Renal cortex interstitium (tissue), 15 donors: ENCODE measurements around the gene OR14I1. TPM values are rescaled to one million over a fixed set of nuclear protein-coding genes. Genes with fewer than 3 reads are reported as not detected.

Experiments used
- DNase-seq, 11 donors: peaks; one replicate each; pipeline ENCODE4 v3.0.0-alpha.2; 2013; ENCODE audit warnings: low read depth in 9 of 11, low spot score in 4 of 11; ENCODE audit errors: extremely low read depth in 1 of 11
- long read RNA-seq, 16 experiments: transcript quantifications; one replicate each; lab custom pipeline, GENCODE V29; 2026
- polyA plus RNA-seq, 3 donors: library from polyadenylated mRNA; unstranded; fragments of 120-200 nt; gene quantifications; one replicate each; pipeline ENCODE4 v1.2.1, GENCODE V29; 2013; ENCODE audit not compliant: insufficient read length in 3 of 3

OR14I1 gene
- not detected for polyA plus RNA-seq
- long read RNA-seq, donor 1: 0 reads
- long read RNA-seq, donor 2: 0 reads
- long read RNA-seq, donor 3: 0 reads
- long read RNA-seq, donor 4: 0 reads
- long read RNA-seq, donor 5: 0 reads
- long read RNA-seq, donor 6: 0 reads
- long read RNA-seq, donor 7: 0 reads
- long read RNA-seq, donor 8: 0 reads
- long read RNA-seq, donor 9: 0 reads
- long read RNA-seq, donor 10: 0 reads
- long read RNA-seq, donor 11, partial matches to known transcripts: 0 of 1 reads
- long read RNA-seq, donor 11, other reads (novel, unspliced or antisense): 0 of 1 reads
- long read RNA-seq, donor 12: 0 reads
- long read RNA-seq, donor 13: 0 reads
- long read RNA-seq, donor 14: 0 reads
- long read RNA-seq, donor 15: 0 reads
- long read RNA-seq, donor 16: 0 reads

DNA sequence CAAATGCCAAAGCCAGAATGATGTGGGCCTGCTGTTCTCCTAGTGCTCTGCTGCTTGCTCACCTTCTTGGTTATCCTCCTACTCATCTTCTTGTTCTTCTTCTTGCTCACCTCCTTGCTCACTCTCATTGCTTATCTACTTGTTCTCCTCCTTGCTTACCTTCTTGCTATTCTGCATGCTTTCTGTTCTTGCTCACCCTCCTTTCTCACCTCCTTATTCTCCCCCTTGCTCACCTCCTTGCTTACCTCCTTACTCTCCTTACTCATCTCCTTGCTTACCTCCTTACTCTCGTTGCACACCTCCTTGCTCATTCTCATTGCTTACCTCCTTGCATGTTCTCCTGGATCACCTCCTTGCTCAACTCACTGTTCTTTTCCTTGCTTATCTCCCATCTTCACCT, at the start of gene OR14I1:
OR14I1 (minus strand) TSS at position 53 of the 400 bp plus-strand sequence.
- DNase-seq: no peak

DNA sequence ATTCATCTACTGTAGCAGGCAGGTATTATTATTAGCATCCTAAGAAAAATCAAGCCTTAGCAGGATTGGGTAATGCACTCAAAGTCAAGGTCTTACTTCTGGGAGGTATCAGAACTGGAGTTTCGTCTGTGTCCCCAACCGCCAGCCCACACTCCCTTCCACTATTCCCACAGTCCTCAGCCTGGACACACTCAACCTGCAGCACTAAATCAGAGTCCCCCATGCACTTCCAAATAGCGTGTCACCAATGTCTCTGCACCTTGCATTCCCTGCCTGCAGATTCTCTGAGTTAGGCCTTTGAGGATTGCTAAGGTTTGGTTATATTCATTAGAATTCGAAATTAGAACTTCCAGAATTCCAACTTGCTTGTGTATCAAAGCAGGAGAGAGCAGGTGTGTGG, 49.1 kb upstream of the OR14I1 start:
- no peak for DNase-seq

DNA sequence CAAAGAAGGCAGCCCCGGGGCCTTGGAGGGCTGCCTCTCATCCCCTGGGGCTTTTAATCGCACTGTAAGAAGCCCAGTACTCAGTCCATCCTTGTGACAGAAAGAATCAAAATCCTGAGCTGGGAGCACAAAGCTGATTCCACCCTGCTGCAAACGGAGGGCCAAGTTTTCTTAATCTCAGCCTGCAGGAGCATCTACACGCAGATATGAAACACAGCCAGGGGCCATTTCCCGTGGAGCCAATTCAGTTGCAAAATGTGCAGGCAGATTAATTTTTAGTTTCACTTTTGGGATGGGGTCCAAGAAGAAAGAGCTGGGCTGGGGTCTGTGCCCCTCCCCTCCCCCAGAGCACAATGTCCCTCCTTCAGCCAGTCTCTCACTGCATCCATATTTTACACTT, 48.6 kb upstream of the OR14I1 start:
- DNase-seq: no peak

DNA sequence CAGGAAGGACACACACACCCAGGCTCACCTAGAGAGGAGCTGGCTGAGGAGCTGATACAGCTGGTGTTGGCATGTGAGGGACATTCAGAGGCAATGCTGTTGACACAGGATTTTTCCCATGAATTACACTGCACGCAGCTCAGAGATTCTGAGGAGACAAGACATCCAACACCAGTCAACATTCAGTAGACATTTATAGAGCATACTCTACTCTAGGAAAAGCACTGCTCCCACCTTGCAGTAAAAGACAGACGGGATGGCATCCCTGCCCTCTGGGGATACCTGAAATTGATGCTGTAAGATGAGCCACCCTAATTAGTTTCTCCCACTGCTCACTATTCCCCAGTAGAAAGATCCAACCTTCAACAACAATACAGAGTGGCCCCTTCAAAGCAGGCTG, 47.9 kb upstream of the OR14I1 start:
- no peak for DNase-seq

DNA sequence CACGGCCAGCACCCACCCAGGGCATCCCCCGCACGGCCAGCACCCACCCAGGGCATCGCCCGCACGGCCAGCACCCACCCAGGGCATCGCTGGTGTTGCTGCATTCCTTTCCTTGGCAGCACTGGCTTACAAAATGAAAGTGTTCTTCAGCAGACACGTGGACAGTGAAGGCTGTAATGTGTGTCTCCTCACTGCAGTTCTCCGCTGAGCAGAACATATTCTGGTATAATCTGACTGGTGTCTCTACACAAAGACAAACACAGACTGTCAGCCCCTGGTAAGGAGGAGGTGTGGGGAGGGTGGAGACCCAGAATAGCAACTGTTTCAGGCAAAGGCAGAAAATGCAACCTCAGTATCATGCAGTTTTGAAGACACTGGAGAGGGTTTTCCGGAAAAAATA, 45.6 kb upstream of the OR14I1 start:
- DNase-seq: no peak

DNA sequence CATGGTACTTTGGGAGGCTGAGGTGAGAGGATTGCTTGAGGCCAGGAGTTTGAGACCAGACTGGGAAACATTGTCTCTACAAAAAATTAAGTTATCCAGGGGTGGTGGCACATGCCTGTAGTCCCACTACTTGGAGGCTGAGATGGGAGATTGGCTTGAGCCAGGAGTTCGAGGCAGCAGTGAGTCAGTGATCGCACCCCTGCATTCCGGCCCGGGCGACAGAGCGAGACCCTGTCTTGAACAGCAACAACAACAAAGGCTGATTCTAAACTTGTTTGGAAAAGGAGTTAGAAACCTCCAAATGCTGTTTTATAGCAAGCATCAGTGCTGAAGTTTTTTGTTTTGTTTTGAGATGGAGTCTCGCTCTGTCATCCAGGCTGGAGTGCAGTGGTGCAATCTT, 38.3 kb upstream of the OR14I1 start:
- DNase-seq: no peak

DNA sequence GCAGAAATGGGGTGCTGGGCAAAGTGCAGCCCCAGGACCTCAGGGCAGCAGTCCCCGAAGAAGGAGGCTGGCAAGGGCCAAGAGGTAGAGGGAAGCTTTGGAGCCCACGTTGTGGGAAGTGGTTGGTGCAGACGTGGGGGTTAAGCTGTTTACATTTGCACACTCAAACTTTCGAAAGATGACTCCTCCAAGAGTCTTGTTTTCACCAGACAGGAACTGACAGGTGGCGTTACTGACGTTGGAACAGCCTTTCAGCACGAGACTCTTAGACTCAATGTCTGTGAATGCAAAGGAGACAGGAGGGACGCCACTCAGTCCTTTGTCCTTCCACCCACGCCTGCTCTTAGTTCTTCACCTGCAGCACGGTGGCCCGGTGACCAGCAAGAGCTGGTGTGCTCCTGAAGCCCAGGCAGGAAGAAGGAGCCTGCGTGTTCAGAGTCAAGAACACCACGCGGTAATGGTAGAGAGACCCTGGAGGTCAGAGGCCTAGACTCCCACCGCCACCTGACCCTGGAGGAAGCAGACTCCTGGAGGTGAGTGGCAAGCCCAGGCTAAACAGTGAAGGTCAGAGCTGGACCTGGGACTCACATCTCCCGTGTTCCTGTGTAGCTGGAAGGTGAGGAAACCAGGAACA, 37.1 kb upstream of the OR14I1 start:
- DNase-seq: no peak

DNA sequence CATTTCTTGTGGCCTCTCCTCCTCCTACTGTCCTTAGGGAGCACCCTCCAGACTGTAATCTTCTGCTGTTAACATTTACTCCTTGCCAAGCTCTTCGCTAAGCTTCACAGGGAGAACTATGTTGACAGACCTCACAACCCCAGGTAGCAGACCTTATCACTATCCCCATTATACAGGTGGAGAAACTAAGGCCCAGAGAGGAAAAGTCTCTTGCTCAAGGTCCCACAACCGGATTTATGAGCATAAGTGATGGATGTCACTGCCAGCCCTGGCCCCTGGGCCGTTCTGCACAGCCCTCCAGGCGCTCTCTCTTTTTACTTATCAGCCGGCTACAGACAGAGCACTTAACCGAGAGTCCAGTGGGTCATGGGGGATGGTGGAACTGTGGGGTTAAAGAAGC, 34.9 kb upstream of the OR14I1 start:
- DNase-seq: no peak

DNA sequence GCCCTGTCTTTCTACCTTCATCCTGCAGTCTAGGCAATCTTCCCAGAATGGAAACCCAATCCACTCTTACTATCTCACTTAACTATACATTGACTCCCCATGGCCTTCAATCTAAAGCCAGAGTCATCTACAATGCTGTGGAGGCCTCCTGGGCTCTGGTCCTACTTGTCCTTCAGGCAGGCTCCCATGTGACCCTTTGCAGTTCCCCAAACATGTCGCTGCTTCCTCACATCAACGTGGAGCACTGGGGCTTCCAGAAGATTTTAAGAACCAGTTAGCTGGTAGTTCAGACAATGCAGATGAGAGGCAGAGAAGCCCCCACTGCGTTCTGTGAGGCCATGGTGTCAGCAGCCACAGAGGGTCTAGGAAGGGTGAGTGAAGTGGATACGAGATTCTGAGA, 34.4 kb upstream of the OR14I1 start:
- DNase-seq: no peak

DNA sequence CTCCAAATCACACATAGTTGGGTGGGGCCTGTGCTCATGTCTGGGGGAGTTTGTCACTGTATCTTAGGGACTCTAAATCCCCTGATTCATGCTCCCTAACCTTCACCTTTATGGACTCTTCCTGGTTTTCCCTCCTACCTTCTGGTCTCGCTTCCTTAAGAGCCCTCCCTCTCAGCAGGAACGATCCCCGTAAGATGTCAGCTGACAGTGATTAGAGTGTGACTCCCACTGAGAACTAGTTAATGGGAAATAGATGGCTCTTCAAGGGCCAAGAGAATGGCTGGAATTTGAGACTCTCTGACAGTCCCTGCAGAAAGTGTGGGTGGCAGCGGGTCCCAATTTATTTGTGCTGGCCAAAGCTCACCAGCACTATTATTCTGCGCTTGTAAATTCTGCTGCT, 31.0 kb upstream of the OR14I1 start:
- DNase-seq: peak in 1 of 11 donors; percentile 11

DNA sequence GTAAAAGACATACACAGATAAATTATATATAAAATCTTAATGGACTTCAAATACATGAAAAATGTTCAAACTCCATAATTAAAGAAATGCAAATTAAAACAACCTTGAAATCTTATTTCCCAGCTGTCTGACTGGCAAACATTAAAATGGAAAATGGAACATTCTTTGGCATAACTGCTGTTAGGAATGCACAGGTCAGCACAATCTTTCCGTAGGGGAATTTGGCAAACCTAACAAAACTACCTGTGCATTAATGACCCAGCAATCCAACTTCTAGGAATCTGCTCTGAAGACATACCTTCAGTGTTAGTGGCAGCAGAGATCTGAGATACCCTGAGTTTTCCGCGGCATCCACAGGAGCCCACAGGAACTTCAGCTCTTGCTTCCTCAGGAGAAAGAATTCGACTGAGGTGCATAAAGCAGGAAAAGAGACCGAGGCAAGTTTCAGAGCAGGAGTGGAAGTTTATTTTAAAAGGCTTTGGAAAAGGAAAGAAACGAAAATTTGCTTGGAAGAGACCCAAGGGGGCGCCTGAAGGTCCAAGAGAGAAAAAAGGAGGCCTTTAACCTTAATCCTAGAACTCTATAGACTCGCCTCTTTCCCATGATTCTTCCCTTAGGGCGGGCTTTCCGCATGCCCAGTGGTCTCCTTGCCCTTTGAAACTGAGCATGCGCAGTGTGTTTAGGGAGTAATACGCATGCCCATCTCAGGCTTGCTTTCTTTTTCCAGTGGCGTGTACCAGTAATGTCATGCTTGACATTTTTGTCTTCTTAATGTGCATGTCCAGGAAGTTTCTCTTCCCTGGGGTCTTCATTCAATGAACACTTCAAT, 28.2 kb upstream of the OR14I1 start:
- DNase-seq: no peak

DNA sequence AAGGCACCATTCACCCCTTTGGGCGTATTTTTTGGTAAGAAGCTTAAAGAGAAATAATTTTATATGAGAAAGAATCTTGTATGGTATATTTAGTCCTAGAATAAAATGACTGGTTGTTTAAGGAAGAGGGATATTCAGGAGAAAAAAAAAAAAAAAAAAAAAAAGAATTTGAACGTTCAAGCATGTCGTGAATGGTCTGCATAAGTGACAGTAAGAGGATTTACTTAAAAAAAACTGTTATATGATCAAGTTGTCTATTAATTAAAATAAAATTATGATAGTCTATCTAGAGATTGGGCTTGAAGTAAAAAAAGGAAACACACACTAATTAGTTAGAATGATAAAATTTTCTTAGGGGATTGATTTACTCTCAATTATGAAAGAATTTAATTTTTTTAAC, 11.7 kb upstream of the OR14I1 start:
- DNase-seq: no peak

DNA sequence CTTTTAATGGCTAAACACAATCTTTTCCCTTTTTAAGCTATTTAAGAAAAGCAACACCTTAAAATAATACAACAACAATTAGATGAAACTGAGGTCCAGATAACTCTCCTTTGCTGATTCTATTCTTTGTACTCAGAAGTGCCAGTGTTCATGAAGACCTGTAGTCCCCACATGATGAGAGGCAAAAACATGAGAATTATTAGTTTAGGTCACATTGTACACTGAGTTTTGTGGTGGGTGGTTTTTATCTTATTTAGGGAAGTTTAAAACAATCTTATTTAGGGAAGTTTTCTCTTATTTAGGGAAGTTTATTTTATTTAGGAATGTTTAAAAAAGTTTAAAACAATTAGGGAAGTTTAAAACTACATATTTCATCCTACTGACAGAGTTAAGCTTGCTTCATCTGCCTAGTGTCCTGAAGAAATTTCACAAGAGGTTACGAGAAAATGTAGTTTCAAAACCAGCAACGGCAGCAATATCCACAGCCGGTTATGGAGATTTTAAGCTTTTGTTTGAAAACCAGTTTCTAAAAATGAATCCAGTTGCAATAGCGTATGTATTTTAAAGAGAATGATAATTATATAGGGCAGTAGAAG, 7.8 kb upstream of the OR14I1 start:
- no peak for DNase-seq

DNA sequence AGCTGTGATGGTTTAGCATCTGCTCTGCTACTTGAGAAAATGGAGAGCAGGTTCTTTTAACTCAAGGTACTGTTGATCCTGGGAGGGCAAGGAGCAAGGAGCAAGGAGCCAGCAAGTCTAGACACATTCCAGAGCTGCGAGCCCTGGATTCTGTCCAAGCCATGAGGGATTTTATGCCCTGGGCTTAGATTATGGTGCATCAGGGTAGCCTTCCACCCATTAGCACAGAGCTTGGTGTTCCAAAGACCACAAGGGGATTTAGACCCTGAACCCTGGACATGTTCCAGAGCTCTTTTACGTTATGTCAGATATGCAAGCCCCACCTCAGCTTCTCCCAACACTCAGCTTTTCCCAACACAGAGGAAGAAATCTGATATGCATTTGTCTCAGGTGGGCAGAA, 2.0 kb upstream of the OR14I1 start:
- no peak for DNase-seq

DNA sequence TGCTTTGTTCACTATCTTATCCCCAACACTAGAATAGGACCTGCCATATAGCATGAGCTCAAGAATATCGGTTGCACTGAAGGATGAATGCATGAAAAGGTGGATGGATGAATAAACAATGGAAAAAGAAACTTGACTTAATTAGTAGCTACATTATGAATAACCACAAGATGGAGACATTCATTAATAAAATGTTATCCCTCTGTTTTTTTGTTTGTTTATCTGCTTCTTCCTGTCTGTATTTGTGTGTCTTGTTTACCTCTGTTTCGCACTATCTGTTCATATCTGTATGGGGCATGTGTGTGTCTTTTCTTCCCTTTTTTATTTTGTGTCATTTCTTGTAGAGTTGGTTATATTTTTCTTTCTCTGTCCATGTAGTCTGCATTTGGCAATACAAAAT, 1.1 kb upstream of the OR14I1 start:
- DNase-seq: no peak

DNA sequence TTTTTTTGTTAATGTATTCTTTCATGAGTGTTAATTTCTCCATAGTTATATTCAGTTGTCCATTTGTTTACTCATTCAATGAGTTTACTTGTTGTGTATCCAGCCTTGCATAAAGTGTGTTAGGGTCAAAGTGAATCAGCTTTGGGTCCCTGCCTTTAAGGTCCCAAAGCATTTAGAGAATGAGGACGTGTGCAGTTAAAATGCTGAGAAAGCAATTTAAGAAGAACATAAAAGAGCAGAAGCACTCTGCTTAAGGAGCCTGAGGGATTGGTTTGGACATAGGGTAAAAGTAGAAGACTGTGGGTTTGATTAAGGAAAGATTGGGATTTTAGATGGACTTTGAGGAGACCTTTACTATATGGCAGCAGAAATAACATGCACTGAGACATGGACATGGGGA, 3.5 kb downstream of the OR14I1 start:
- no peak for DNase-seq

DNA sequence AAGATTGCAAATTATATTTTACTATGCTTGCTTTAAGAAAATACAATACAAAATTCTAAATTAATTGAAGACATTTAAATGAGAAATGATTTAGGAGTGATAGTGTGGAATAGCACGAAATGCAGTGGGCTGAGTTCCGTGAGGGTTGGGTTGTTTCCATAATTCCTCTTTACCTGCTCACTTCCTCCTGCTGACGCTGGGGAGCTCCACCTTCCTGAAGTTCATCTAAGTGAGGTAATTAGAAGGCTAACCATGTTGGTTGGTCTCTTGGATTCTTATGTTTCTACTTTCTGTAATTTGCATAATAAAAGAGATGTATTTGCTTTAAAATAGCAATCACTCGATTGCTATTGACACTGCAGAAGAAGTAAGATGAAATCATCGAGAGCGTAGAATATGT, 4.7 kb downstream of the OR14I1 start:
- no peak for DNase-seq

DNA sequence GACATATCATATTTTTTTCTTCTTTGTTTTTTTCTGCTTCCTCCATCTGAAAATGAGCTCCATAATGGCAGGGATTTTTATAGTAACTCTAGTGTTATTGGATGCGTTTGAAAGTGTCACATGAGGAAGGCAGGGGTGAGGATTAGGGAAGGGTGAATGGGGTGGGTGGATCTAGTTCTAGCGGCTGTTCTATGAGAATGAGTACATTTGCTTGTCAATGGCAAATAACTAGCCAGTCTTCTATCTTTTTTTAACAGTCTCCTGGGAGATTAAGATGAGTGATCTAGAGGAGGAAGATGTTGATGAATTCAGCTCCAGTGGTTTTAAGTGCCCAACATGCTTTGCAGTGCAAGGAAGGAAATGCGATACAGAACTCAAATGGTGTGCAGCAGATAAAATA, 5.8 kb downstream of the OR14I1 start:
- DNase-seq: no peak

DNA sequence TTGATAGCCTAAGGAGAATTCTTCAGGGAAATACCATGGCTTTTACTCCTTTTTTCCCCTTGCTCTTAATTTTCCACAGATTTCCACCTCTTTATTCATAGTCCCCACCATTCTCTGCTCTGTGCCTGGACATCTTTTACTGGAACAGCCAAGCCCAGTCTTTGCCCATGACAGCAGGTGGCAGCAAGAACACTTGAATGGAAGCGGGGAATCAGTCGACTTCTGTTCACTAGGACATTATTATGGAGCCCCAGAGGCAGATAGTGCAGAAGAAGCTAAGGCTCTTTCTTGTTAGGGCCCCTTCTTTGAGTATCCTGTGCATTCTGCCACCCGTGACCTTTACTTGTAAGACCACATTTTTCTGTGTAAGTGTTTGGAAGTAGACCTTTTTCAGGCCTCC, 6.3 kb downstream of the OR14I1 start:
- no peak for DNase-seq
